ENCODE data around the gene STT3B. TPM values are rescaled to one million over a fixed set of nuclear protein-coding genes. Genes with fewer than 3 reads are reported as not detected.
"Not testable (repeated sequence)": the region's sequence is repeated elsewhere in the genome, so short reads cannot be mapped to it uniquely, and the experiment has no call there.

Gene STT3B
- total RNA-seq, 1 donor from 2014 or later: 91.3 TPM

GRCh38 chr3:31577232-31577631, 44.5 kb downstream of the STT3B start:
- intact Hi-C loops (cut with DNase I): no loop called here
- no peak for DNase-seq (ENCODE audit: low spot score)

- intact Hi-C loops (cut with DNase I): no loop called here
- no peak for DNase-seq (ENCODE audit: low spot score)
These were observed 47.1 kb downstream of the STT3B start for GRCh38 chr3:31579828-31580227.

GRCh38 chr3:31580645-31581044, 47.9 kb downstream of the STT3B start:
- intact Hi-C loops (cut with DNase I): no loop called here
- no peak for DNase-seq (ENCODE audit: low spot score)

GRCh38 chr3:31581660-31582059, 48.9 kb downstream of the STT3B start:
- intact Hi-C loops (cut with DNase I): no loop called here

GRCh38 chr3:31589228-31589627, 56.5 kb downstream of the STT3B start:
- no peak for DNase-seq (ENCODE audit: low spot score)
- intact Hi-C loops (cut with DNase I): no loop called here

More at GRCh38 chr3:31581660-31582059, 48.9 kb downstream of the STT3B start:
- DNase-seq (ENCODE audit: low spot score): no peak

GRCh38 chr3:31590650-31591049, 57.9 kb downstream of the STT3B start:
- DNase-seq (ENCODE audit: low spot score): no peak
- intact Hi-C loops (cut with DNase I): no loop called here

- DNase-seq (ENCODE audit: low spot score): no peak
- intact Hi-C loops (cut with DNase I): no loop called here
These were observed 60.0 kb downstream of the STT3B start for GRCh38 chr3:31592764-31593163.

GRCh38 chr3:31596176-31596575, 63.5 kb downstream of the STT3B start:
- intact Hi-C loops (cut with DNase I): no loop called here
- no peak for DNase-seq (ENCODE audit: low spot score)

GRCh38 chr3:31600431-31600830, 67.7 kb downstream of the STT3B start:
- intact Hi-C loops (cut with DNase I): no loop called here

GRCh38 chr3:31605333-31605732, 72.6 kb downstream of the STT3B start:
- intact Hi-C loops (cut with DNase I); DNase-seq (ENCODE audit: low spot score): not testable (repeated sequence)

More at GRCh38 chr3:31600431-31600830, 67.7 kb downstream of the STT3B start:
- no peak for DNase-seq (ENCODE audit: low spot score)

GRCh38 chr3:31606453-31606852, 73.7 kb downstream of the STT3B start:
- no peak for DNase-seq (ENCODE audit: low spot score)
- intact Hi-C loops (cut with DNase I): no loop called here

- DNase-seq (ENCODE audit: low spot score): no peak
- intact Hi-C loops (cut with DNase I): loop anchor here (2.0 to 10.0 kb wide), 2 partner anchors 158 to 514 kb away; no protein-coding TSS in a partner anchor
These were observed 78.1 kb downstream of the STT3B start for GRCh38 chr3:31610700-31611275.

- DNase-seq (ENCODE audit: low spot score): no peak
- intact Hi-C loops (cut with DNase I): loop anchor here (10.0 kb wide), 1 partner anchor 512 kb away; no protein-coding TSS in a partner anchor
These were observed 80.5 kb downstream of the STT3B start for GRCh38 chr3:31613177-31613576.

GRCh38 chr3:31613654-31614053, 80.9 kb downstream of the STT3B start:
- no peak for DNase-seq (ENCODE audit: low spot score)
- intact Hi-C loops (cut with DNase I): loop anchor here (10.0 kb wide), 1 partner anchor 511 kb away; no protein-coding TSS in a partner anchor

- intact Hi-C loops (cut with DNase I): loop anchor here (10.0 kb wide), 1 partner anchor 510 kb away; no protein-coding TSS in a partner anchor
- DNase-seq (ENCODE audit: low spot score): no peak
These were observed 81.6 kb downstream of the STT3B start for GRCh38 chr3:31614162-31614921.

- no peak for DNase-seq (ENCODE audit: low spot score)
- intact Hi-C loops (cut with DNase I): loop anchor here (10.0 kb wide), 1 partner anchor 510 kb away; no protein-coding TSS in a partner anchor
These were observed 82.5 kb downstream of the STT3B start for GRCh38 chr3:31615071-31615875.

GRCh38 chr3:31616711-31617110, 84.0 kb downstream of the STT3B start:
- DNase-seq (ENCODE audit: low spot score): no peak
- intact Hi-C loops (cut with DNase I): loop anchor here (10.0 kb wide), 1 partner anchor 508 kb away; no protein-coding TSS in a partner anchor

GRCh38 chr3:31620656-31621055, 87.9 kb downstream of the STT3B start:
- intact Hi-C loops (cut with DNase I): no loop called here
- no peak for DNase-seq (ENCODE audit: low spot score)

GRCh38 chr3:31621314-31621713, 88.6 kb downstream of the STT3B start:
- no peak for DNase-seq (ENCODE audit: low spot score)
- intact Hi-C loops (cut with DNase I): no loop called here

Measured in cardiac septum (tissue), 1 donor.